K562 (cell line): ENCODE measurements around the gene TPK1. TPM values are rescaled to one million over a fixed set of nuclear protein-coding genes. Genes with fewer than 3 reads are reported as not detected.

Experiments used
- BACH1 ChIP-seq: fragments of 200-800 bp; sonication (Bioruptor generic); IDR thresholded peaks from 2 replicates; pipeline ENCODE4 v1.6.1; 2016; ENCODE audit warnings: missing genetic modification characterization, missing compliant biosample characterization
- CBX8 ChIP-seq: fragments of 200-600 bp; sonication (generic); IDR thresholded peaks from 2 replicates; pipeline ENCODE4 v1.6.1; 2012; ENCODE audit warnings: borderline replicate concordance, mixed run types, low read depth, mild to moderate bottlenecking, moderate library complexity, mixed read lengths, low read length, control low read depth, inconsistent platforms; ENCODE audit not compliant: poor library complexity, severe bottlenecking; ENCODE audit errors: extremely low read depth
- DMBX1 ChIP-seq: fragments of 250-450 bp; sonication (Bioruptor Pico); IDR thresholded peaks from 2 replicates; pipeline ENCODE4 v1.8.0; 2022; ENCODE audit warnings: inconsistent platforms, mild to moderate bottlenecking, moderate library complexity, borderline replicate concordance
- KDM4B ChIP-seq, 2 experiments: fragments of 450-650 bp in 1 of 2; sonication (generic) in 1 of 2; IDR thresholded peaks; 2 replicates each; pipeline ENCODE4 v1.6.1; 2016 to 2017; ENCODE audit warnings: borderline replicate concordance in 2 of 2, antibody characterized with exemption in 1 of 2, low read depth in 1 of 2, mild to moderate bottlenecking in 1 of 2
- MIER1 ChIP-seq: fragments of 450-650 bp; IDR thresholded peaks from 2 replicates; pipeline ENCODE4 v1.6.1; 2016; ENCODE audit warnings: antibody characterized with exemption, mild to moderate bottlenecking, low read depth
- PCBP2 ChIP-seq: fragments of 200-400 bp; formaldehyde crosslinking; IDR thresholded peaks from 2 replicates; pipeline ENCODE4 v1.6.1; 2018; ENCODE audit warnings: low read length, low read depth, mild to moderate bottlenecking, moderate library complexity; ENCODE audit not compliant: poor library complexity, severe bottlenecking
- RBBP5 ChIP-seq: fragments of 200-600 bp; sonication (generic); IDR thresholded peaks from 2 replicates; pipeline ENCODE4 v1.6.1; 2012; ENCODE audit warnings: borderline replicate concordance, mild to moderate bottlenecking, low read length, control low read depth, inconsistent platforms; ENCODE audit not compliant: insufficient read depth, poor library complexity, severe bottlenecking
- SIN3B ChIP-seq: fragments of 450-650 bp; IDR thresholded peaks from 2 replicates; pipeline ENCODE4 v1.6.1; 2017; ENCODE audit warnings: low read depth, mild to moderate bottlenecking, moderate library complexity
- ZFX ChIP-seq: sonication (generic); formaldehyde crosslinking; IDR thresholded peaks from 2 replicates; pipeline ENCODE4 v1.8.0; 2022; ENCODE audit warnings: mild to moderate bottlenecking, missing genetic modification reagents, moderate library complexity
- ZNF165 ChIP-seq: fragments of 250-450 bp; sonication (Bioruptor Pico); IDR thresholded peaks from 2 replicates; pipeline ENCODE4 v1.4.0; 2020; ENCODE audit warnings: borderline replicate concordance
- polyA plus RNA-seq, 8 experiments: library from polyadenylated mRNA; depleted of rRNA in 4 of 8; stranded (reverse) in 5 of 8; unstranded in 3 of 8; fragments of >200 nt; fragmentation: Nextera tagmentation in 2 of 8; fragmentation: Illumina TruSeq in 1 of 8; extraction: Ambion mirVana in 2 of 8; extraction: Trizol in 1 of 8; gene quantifications; 2 replicates each; pipeline versions ENCODE4 v1.2.1 to v1.2.3, GENCODE V29; 2011 to 2014; ENCODE audit warnings: inconsistent platforms in 1 of 8, missing spikeins in 1 of 8
- total RNA-seq, 7 experiments: library from RNA; depleted of rRNA in 6 of 7; stranded (reverse); fragments of >200 nt in 6 of 7; fragmentation: Illumina TruSeq in 2 of 7; extraction: Trizol in 2 of 7; gene quantifications; 2 replicates each; pipeline versions ENCODE4 v1.2.1 to v1.2.3, GENCODE V29; 2011 to 2021; ENCODE audit warnings: low replicate concordance in 1 of 7
- TF ChIP-seq, protein P1 (sequence below): sonication (generic); formaldehyde crosslinking; IDR thresholded peaks from 2 replicates; pipeline ENCODE4 v1.8.0; 2022; ENCODE audit warnings: mild to moderate bottlenecking, low read depth, missing genetic modification reagents
- TF ChIP-seq, protein P2 (sequence below): sonication (generic); formaldehyde crosslinking; IDR thresholded peaks from 2 replicates; pipeline ENCODE4 v1.8.0; 2023; ENCODE audit warnings: missing genetic modification reagents, mild to moderate bottlenecking, borderline replicate concordance
- TF ChIP-seq, protein P3 (sequence below): sonication (generic); formaldehyde crosslinking; IDR thresholded peaks from 2 replicates; pipeline ENCODE4 v1.8.1; 2022; ENCODE audit warnings: missing genetic modification reagents
- TF ChIP-seq, protein P4 (sequence below): sonication (generic); IDR thresholded peaks from 2 replicates; pipeline ENCODE4 v1.6.1; 2016

The TPK1 gene
- total and polyA plus RNA-seq, 9 of the 15 experiments (the other 6 are each of a cell fraction or from before 2014, with no cell fraction given): 5.1 to 16.2 (median 9.2) TPM

DNA sequence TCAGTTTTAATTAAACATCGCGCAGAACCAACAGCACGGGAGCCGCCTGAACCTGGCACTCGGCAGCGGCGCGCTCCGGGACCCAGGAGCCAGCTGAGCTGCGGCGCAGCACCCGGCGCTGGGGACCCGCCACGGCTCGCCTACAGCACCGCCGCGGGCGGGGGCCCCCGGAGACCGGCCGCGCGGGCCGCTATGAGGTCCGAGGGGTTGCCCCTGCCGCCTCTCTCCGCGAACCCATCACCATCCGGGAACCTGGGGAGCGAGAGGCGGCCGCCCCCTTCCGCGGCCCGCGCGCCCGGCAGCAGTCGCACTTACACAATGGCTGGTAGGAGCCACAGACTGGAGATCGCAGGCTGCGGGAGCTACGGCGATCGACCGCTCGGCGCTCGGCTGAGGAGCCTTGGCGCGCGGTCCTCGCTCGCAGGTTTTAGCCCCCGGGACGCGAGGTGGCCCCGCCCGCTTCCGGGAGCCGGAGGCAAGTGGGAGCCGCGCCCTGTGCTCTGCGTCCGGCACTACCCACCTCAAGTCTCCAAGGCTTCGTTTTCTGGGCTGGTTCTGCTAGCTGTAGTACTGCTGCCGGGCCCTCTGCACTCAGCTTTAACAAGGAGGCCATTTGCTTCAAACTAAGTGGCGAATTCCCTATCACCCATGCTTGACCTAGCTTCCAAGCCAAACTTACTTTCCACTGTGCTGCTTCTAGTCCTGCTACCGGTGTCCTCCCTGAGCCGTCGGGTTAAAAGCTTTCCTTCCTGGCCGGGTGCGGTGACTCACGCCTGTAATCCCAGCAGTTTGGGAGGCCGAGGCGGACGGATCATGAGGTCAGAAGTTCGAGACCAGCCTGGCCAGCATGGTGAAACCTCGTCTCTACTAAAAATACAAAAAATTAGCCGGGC, at the start of gene TPK1 (continued):
- TF ChIP-seq, protein P1, sequence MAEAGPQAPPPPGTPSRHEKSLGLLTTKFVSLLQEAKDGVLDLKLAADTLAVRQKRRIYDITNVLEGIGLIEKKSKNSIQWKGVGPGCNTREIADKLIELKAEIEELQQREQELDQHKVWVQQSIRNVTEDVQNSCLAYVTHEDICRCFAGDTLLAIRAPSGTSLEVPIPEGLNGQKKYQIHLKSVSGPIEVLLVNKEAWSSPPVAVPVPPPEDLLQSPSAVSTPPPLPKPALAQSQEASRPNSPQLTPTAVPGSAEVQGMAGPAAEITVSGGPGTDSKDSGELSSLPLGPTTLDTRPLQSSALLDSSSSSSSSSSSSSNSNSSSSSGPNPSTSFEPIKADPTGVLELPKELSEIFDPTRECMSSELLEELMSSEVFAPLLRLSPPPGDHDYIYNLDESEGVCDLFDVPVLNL (CRISPR knock-in tag): no peak
- TF ChIP-seq, protein P2, sequence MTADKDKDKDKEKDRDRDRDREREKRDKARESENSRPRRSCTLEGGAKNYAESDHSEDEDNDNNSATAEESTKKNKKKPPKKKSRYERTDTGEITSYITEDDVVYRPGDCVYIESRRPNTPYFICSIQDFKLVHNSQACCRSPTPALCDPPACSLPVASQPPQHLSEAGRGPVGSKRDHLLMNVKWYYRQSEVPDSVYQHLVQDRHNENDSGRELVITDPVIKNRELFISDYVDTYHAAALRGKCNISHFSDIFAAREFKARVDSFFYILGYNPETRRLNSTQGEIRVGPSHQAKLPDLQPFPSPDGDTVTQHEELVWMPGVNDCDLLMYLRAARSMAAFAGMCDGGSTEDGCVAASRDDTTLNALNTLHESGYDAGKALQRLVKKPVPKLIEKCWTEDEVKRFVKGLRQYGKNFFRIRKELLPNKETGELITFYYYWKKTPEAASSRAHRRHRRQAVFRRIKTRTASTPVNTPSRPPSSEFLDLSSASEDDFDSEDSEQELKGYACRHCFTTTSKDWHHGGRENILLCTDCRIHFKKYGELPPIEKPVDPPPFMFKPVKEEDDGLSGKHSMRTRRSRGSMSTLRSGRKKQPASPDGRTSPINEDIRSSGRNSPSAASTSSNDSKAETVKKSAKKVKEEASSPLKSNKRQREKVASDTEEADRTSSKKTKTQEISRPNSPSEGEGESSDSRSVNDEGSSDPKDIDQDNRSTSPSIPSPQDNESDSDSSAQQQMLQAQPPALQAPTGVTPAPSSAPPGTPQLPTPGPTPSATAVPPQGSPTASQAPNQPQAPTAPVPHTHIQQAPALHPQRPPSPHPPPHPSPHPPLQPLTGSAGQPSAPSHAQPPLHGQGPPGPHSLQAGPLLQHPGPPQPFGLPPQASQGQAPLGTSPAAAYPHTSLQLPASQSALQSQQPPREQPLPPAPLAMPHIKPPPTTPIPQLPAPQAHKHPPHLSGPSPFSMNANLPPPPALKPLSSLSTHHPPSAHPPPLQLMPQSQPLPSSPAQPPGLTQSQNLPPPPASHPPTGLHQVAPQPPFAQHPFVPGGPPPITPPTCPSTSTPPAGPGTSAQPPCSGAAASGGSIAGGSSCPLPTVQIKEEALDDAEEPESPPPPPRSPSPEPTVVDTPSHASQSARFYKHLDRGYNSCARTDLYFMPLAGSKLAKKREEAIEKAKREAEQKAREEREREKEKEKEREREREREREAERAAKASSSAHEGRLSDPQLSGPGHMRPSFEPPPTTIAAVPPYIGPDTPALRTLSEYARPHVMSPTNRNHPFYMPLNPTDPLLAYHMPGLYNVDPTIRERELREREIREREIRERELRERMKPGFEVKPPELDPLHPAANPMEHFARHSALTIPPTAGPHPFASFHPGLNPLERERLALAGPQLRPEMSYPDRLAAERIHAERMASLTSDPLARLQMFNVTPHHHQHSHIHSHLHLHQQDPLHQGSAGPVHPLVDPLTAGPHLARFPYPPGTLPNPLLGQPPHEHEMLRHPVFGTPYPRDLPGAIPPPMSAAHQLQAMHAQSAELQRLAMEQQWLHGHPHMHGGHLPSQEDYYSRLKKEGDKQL: no peak
- TF ChIP-seq ZNF165 (CRISPR knock-in tag): peak; percentile 88; the same call in 1 of the 2 replicates
- peak; percentile 74 for TF ChIP-seq ZFX (CRISPR knock-in tag)
- peak; percentile 52 for TF ChIP-seq SIN3B
- no peak for TF ChIP-seq PCBP2
- no peak for TF ChIP-seq CBX8
- peak; percentile 63 for TF ChIP-seq DMBX1 (CRISPR knock-in tag)
- TF ChIP-seq BACH1 (tag): no peak; the same call in 1 of the 2 replicates
- TF ChIP-seq RBBP5: peak; percentile 93
- TF ChIP-seq KDM4B (IDR thresholded peaks at IDR 0.05; ENCODE audit: borderline replicate concordance in 2 of 2, low read depth in 1 of 2): peak in 1 of 2 experiments; percentile 67; a peak in 1 of 4 replicates
- TF ChIP-seq, protein P3, sequence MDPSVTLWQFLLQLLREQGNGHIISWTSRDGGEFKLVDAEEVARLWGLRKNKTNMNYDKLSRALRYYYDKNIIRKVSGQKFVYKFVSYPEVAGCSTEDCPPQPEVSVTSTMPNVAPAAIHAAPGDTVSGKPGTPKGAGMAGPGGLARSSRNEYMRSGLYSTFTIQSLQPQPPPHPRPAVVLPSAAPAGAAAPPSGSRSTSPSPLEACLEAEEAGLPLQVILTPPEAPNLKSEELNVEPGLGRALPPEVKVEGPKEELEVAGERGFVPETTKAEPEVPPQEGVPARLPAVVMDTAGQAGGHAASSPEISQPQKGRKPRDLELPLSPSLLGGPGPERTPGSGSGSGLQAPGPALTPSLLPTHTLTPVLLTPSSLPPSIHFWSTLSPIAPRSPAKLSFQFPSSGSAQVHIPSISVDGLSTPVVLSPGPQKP (CRISPR knock-in tag): no peak
- TF ChIP-seq MIER1: peak; percentile 76; the same call in 1 of the 2 replicates
- TF ChIP-seq, protein P4, sequence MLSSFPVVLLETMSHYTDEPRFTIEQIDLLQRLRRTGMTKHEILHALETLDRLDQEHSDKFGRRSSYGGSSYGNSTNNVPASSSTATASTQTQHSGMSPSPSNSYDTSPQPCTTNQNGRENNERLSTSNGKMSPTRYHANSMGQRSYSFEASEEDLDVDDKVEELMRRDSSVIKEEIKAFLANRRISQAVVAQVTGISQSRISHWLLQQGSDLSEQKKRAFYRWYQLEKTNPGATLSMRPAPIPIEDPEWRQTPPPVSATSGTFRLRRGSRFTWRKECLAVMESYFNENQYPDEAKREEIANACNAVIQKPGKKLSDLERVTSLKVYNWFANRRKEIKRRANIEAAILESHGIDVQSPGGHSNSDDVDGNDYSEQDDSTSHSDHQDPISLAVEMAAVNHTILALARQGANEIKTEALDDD: peak; percentile 66
